Thoracic aorta (tissue), 2 donors: ENCODE data around the gene NKX1-1. TPM values are rescaled to one million over a fixed set of nuclear protein-coding genes. Genes with fewer than 3 reads are reported as not detected.

Experiments used
- ATAC-seq: fragments of 150-250 bp; one replicate; pipeline ENCODE4 v1.8.0; 2017; ENCODE audit warnings: low read depth; ENCODE audit not compliant: insufficient number of reproducible peaks, low FRiP score
- DNase-seq: peaks from one replicate; pipeline ENCODE4 v3.0.0-alpha.2; 2020; ENCODE audit warnings: low spot score
- H3K27ac ChIP-seq, 2 donors: fragments of 200-600 bp; sonication (generic); 1 replicate in 1 of 2; 2 replicates in 1 of 2; pipeline ENCODE4 v1.5.1; 2016; ENCODE audit warnings: mild to moderate bottlenecking in 2 of 2, moderate library complexity in 2 of 2
- H3K27me3 ChIP-seq: fragments of 200-600 bp; sonication (generic); replicated peaks from 2 replicates; pipeline ENCODE4 v1.6.0; 2016; ENCODE audit warnings: mild to moderate bottlenecking; ENCODE audit not compliant: insufficient read depth
- H3K36me3 ChIP-seq: fragments of 200-600 bp; sonication (generic); one replicate; pipeline ENCODE4 v1.5.1; 2016
- H3K4me1 ChIP-seq, 2 donors: fragments of 200-600 bp; sonication (generic); 1 replicate in 1 of 2; 2 replicates in 1 of 2; pipeline versions ENCODE4 v1.5.1 to v1.6.0; 2016; ENCODE audit warnings: low read depth in 2 of 2, mild to moderate bottlenecking in 1 of 2; ENCODE audit not compliant: control insufficient read depth in 1 of 2
- H3K4me3 ChIP-seq: fragments of 200-600 bp; sonication (generic); 2 replicates; pipeline ENCODE4 v1.5.1; 2016; ENCODE audit warnings: mild to moderate bottlenecking
- H3K9me3 ChIP-seq: fragments of 200-600 bp; sonication (generic); 2 replicates; pipeline ENCODE4 v1.5.1; 2016
- CTCF ChIP-seq: fragments of 200-600 bp; sonication (generic); IDR thresholded peaks from one replicate; pipeline ENCODE4 v1.5.1; 2019; ENCODE audit warnings: antibody characterized with exemption
- total RNA-seq, 2 donors: library from RNA; depleted of rRNA; stranded (reverse); fragments of >200 nt; gene quantifications; one replicate each; pipeline versions ENCODE4 v1.1.0 to v1.2.3, GENCODE V29; 2016

NKX1-1 gene
- total RNA-seq, 2 donors from 2014 or later = not detected

DNA sequence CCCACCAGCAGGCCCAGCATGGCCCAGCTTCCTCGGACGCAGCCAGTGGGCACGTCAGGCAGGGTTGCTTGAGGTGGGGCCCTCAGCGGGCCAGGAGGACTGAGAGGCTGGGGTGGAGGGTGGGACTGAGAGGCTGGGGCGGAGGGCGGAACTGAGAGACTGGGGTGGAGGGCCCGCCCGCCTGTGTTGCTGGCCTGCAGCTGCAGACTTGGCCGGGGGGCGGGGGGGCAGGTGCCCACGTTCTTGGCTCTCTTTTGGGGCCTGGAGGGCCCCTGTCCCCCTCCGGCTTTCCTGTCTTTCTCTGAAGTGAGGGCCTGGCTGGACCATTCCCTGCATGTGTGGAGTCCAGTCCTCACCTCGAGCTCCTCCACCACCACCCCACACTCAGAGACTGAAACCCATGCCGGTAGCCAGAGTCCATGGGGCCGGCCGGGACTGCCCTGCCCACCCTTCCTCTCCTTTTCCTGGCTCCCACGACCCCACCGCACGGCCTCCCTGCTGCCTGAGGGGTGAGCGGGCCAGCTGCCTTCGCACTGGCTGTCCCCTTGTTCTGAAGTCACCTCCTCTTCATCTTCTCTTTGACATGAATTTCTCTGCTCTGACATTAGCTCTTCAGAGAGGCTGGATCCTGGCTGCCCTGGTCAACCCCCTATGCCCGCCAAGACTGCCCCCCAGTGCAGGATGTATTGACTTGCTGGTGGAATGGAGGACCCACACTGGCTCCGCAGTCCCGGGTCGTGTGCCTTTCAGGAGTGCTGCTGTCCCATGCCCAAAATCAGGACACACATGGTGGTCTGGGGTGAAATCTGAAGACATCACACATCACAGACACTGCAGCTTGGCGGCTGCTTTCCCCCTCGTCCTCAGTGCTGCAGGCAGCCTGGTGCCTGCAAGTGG lies 10.1 kb upstream of the NKX1-1 start:
- Histone ChIP-seq H3K27me3 (peaks cover 6% of the 10 kb centered on the region), H3K4me3 (no peak overlapping the region), H3K27ac (no peak overlapping the region), H3K4me1 (no peaks in the 10 kb centered on the region), H3K36me3 (no peaks in the 10 kb centered on the region), H3K9me3 (no peaks in the 10 kb centered on the region)
- DNase-seq (no peak), ATAC-seq (no peak)
- no peak for TF ChIP-seq CTCF

DNA sequence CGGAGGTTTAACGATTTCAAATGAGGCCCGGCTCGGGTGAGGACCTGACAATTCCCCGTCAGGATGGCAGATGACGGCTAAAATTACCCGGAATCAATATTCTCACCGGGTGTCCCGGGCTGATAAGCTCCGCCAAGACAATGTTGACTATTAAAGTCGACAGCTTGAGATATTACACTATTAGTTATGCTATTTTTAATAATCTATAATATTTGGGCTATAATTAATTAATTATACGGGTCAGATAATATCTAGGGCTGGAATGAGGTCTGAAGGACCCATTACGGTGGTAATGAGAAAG lies 9.4 kb upstream of the NKX1-1 start:
- ATAC-seq = no peak
- Histone ChIP-seq H3K27ac (no peak overlapping the region), H3K27me3 (peaks cover 6% of the 10 kb centered on the region), H3K4me3 (no peak overlapping the region), H3K36me3 (no peaks in the 10 kb centered on the region), H3K4me1 (no peaks in the 10 kb centered on the region), H3K9me3 (no peaks in the 10 kb centered on the region)
- DNase-seq = no peak
- no peak for TF ChIP-seq CTCF

DNA sequence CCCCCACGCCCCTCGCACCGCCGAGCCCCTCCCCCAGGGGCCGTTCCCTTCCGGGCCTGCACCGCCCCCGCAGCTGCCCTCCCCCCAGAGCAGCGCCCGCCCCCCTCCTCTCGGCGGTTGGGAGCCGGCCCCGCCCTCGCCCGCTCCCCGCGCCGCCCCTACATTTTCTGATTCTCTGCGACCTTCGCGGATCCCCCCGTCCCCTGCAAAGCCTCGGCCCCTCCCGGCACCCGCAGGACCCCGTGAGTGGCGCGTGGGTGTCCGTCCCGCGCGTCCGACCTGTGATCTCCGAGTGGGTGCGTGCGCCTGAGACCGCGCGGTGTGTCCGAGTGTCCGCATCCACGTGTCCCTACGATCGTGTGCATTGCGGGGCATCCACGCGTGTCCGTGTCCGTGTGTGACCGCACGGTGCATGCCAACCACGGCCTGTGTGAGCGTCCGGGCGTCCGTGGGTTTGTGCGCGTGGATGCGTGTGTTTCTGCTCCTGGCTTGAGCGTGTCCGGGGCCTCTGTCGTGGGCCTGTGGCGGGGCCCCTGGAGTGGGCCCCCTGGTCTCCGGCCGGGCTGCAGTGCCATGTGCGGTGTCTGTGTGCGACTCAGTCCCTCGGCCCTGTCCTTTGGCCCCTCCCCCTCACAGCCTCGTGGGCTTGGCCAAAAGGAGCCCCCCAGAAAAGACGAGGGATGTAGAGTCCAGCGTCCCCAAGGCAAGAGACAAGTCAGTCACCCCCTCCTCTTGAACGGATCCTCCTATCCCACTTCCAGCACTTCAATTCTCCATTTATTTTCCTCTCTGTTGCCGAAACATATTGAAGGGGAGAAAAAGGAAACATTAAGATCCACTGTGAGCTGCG lies 8.8 kb upstream of the NKX1-1 start:
- Histone ChIP-seq H3K4me1 (no peaks in the 10 kb centered on the region), H3K4me3 (no peak overlapping the region), H3K9me3 (no peaks in the 10 kb centered on the region), H3K36me3 (no peaks in the 10 kb centered on the region), H3K27me3 (peaks cover 6% of the 10 kb centered on the region), H3K27ac (no peak overlapping the region)
- no peak for TF ChIP-seq CTCF
- ATAC-seq (no peak), DNase-seq (no peak)

- no peak for ATAC-seq
Measured at GRCh38 chr4:1413687-1414479, 7.6 kb upstream of the NKX1-1 start.

More at GRCh38 chr4:1413687-1414479, 7.6 kb upstream of the NKX1-1 start:
- Histone ChIP-seq H3K27me3 (peaks cover 6% of the 10 kb centered on the region), H3K27ac (no peak overlapping the region), H3K4me1 (no peaks in the 10 kb centered on the region), H3K36me3 (no peaks in the 10 kb centered on the region), H3K9me3 (no peaks in the 10 kb centered on the region), H3K4me3 (no peak overlapping the region)
- DNase-seq = no peak
- no peak for TF ChIP-seq CTCF
